Measurements from ENCODE around the gene AVPR2.
A peak's percentile ranks its signal among the peaks of the same experiment; 100 is the strongest.

Gene AVPR2

DNA sequence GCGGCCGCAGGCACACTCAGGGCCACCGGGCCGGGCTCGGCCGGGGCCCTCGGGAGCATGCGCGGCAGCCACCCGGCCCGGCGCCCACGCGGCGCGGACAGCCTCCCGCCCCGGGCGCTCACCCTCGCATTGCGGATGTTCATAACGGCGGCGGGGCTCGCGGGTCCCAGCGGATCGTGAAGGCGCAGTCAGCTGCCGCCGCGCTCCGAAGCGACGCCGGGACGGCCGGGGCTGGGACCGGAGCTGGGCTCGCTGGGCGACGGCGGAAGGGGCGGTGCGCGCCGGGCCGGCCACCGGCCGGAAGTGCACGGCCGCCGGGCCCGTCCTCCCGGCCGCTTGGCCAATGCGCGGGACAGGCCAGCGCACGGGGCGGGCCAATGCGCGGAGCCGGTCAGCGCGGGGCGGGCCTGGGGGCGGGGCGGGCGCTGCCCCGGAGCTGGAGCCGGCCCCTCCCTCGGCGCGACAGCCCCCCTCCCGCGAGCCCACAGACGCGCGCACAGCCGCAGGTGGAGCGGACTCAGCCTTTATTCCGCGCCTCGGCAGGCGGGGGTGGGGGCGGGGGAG is 30.4 kb downstream of the AVPR2 start, which contains the start of gene NAA10:
TSS of gene NAA10 (minus strand) at position 276 of the 564 bp plus-strand sequence. CDS start at position 143, 133 bp downstream.
- DNase-seq, result peak; percentile 57 to 76

- no peak for DNase-seq
Observed at GRCh38 chrX:153935326-153935851, 30.9 kb downstream of the AVPR2 start.

GRCh38 chrX:153937056-153937455 is 32.6 kb downstream of the AVPR2 start:
- no peak for DNase-seq

DNA sequence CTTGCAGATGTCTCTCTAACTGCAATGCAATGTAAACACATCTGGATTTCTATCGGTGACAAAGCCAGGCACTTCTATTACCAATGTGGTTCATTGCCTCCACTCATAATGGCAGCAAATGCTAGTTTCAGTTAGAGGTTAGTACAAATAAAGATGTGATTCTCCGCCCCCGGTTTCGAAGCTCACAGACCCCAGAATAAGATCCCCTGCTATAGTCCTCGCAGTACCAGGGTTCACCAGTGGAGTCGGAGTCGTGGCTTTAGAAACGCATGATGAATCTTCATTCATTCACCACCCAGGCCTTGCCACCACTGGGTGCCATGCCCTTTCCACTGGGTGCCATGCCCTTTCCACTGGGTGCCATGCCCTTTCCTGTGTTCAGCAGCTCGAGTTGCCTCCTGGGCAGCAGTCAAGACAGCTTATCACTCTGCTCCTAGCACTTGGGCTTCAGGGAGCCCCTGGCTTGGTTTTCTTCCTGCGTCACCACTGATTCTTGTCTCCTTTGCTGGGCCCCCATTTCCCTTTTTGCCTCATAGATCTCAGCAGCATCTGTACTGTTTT is 33.8 kb downstream of the AVPR2 start:
- DNase-seq, result no peak

DNA sequence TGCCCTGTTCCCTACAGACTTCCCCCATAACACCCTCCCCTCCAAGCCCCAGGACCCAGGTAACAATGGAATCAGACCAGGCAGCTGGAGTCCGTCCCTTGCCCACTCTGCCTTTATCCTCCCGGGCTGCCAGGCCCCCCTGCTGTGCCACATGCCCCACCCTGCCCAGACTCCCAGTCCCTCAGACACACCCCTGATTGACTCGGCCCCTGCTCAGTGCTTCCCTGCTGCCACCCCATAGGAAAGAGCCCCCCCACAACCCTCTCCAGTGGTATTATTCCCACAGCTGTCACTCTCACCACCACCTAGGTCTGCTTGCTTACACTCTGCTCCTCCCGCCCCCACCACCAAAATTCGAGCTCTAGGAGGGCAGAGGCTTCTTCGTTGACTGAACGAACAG is 35.1 kb downstream of the AVPR2 start:
- DNase-seq, result no peak

DNA sequence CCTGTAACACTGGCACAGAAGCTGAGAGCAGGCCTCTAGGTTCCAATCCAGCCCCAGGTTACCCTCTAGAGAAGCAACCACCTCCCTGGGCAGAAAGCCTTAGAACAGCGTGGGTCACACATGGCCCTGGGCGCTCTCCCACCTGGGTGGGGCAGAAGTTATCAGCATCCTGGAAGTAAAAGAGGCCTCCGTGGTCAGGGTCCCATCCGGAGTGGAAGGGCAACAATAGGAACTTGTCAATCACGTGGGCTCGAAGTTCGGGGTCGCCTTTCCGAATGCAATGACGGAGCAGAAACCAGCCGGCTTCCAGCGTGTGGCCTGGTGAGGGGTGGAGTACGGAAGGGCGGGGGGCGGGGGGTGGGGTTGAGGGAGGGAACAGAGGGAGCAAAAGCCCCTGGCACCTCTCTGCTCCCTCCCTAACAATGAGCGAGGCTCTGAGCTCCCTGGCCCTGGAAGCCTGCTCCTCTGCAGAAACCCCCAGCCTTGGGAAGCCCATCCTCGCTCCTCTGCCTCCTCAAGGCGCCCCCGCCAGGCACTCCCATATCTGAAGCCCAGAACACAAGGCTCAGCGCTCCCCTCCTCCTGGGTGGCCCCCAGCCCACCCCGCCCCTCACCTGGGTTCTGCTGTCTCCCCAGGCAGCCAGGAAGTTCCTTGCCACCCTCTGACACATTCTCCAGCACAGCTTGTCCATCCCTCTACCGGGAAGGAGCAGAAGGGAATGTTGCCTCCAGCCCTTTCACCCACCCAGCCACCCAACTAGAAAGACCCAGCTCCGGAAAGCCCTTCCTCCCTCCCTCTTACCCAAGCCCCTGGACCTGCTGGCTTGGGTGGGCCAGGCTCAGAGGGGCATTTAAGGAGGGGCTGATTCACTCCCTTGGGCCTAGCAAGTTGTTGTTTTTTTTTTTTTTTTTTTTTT is 37.1 kb downstream of the AVPR2 start:
- no peak for DNase-seq

- DNase-seq, result peak; percentile 43 to 48
Observed at GRCh38 chrX:153944140-153944799, 39.8 kb downstream of the AVPR2 start, which contains the start of gene RENBP. RENBP (minus strand) TSS chrX:153944643; CDS start chrX:153944610, 33 bp downstream.

GRCh38 chrX:153944800-153945150 is 40.3 kb downstream of the AVPR2 start:
- no peak for DNase-seq

- no peak for DNase-seq
Observed at GRCh38 chrX:153945956-153946943, 41.8 kb downstream of the AVPR2 start.

- DNase-seq, result peak; percentile 82 to 84
Observed at GRCh38 chrX:153947009-153947769, 42.7 kb downstream of the AVPR2 start.

GRCh38 chrX:153948002-153948466 is 43.6 kb downstream of the AVPR2 start:
- DNase-seq, result no peak

DNA sequence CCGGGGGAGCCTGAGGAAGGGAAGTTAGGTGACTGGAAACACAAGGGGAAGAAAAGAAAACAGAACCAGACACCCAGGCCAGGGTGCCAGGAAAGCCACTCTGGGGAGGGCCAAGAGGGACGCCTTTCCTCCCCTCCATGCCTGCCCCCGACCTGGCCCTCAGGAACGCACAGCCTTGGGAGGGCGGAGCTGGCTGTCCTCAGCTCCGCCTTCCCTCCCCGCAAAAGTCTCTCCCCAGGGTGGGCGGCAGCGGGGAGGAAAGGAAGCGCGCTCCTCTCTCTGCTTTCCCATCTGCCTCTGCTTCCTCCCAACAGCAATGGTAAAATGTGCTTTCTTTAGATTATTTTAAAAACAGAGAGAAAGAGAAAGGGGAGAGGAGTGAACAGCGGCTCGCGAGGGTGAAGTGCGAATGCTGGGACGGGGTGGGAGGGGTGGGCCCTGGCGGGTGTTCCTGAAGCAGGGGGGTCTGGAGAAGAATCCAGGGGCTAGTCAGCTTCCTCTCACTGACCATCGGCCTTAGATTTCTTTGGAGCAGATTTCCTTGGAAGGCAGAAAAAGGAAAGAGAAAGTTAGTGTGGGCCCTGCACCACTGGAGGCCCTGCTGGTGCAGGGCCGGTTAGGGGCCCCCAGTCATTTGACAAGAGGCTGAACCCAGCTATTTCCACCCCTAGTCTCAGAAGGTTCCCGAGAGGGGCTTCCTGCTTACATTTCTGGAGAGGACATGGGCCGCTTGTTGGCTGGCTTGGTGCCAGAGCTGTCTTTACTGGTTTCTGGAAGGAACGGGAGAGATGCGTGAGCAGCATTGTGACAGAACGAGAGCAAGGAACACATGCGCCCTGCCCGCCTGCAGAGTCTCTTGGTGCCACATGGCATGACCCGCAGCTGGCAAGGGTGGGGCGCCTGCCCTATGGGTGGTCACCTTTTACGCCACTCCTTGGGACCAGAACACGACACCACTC is 44.7 kb downstream of the AVPR2 start:
- DNase-seq, result no peak

- no peak for DNase-seq
Observed at GRCh38 chrX:153950127-153950526, 45.7 kb downstream of the AVPR2 start.

GRCh38 chrX:153951683-153952372 is 47.4 kb downstream of the AVPR2 start:
- no peak for DNase-seq

- DNase-seq, result no peak
Observed at GRCh38 chrX:153952373-153953026, 48.0 kb downstream of the AVPR2 start.

DNA sequence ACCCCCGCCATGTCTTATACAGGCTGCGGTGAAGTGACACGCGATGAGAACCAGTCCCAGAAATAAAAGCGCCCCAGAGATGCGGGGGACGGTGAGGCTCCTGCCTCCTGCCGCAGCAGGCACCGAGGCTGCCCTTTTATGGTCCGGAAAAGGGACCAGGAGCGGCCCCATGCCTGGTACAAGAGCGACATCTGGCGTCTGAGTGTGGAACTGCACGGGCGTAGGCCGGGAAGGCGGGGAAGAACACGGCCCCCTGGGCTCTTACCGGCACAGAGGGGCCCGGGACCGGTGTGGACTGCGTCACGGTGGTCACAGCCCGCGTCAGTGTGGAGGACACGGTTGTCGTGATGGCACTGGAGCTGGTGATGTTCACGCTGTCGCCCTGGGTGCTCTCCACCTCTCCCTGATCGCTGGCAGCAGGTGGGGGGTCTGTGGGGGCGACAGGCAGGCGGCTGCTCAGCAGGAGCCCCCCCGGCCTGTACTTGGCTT is 48.9 kb downstream of the AVPR2 start:
- peak; percentile 76 to 83 for DNase-seq

- no peak for DNase-seq
Observed at GRCh38 chrX:153953892-153954557, 49.6 kb downstream of the AVPR2 start.
